ENCODE measurements around the gene UMODL1.

The UMODL1 gene

GRCh38 chr21:42107177-42107880 lies 36.2 kb downstream of the UMODL1 start:
- H3K36me3 Mint-ChIP-seq (ENCODE audit: low read depth), result no peaks in the 10 kb centered on the region
- no peak for DNase-seq
- H3K4me1 Mint-ChIP-seq, result peaks cover 40% of the 10 kb centered on the region
- H3K27ac Mint-ChIP-seq, result no peak overlapping the region
- no peak for TF ChIP-seq CTCF (IDR thresholded peaks at IDR 0.05)
- H3K9me3 Mint-ChIP-seq, result no peaks in the 10 kb centered on the region
- H3K27me3 Mint-ChIP-seq (ENCODE audit: low read depth, poor library complexity), result peaks cover 13% of the 10 kb centered on the region
- H3K4me3 Mint-ChIP-seq, result no peak overlapping the region

GRCh38 chr21:42107881-42108553 lies 36.9 kb downstream of the UMODL1 start:
- peaks cover 36% of the 10 kb centered on the region for H3K4me1 Mint-ChIP-seq
- no peaks in the 10 kb centered on the region for H3K9me3 Mint-ChIP-seq
- peaks cover 17% of the 10 kb centered on the region for H3K27me3 Mint-ChIP-seq (ENCODE audit: low read depth, poor library complexity)
- H3K36me3 Mint-ChIP-seq (ENCODE audit: low read depth), result no peaks in the 10 kb centered on the region
- H3K27ac Mint-ChIP-seq, result no peak overlapping the region
- TF ChIP-seq CTCF (IDR thresholded peaks at IDR 0.05), result peak; percentile 69
- H3K4me3 Mint-ChIP-seq, result no peak overlapping the region
- DNase-seq, result peak; percentile 66

- H3K36me3 Mint-ChIP-seq (ENCODE audit: low read depth), result no peaks in the 10 kb centered on the region
- H3K4me1 Mint-ChIP-seq, result peaks cover 31% of the 10 kb centered on the region
- no peaks in the 10 kb centered on the region for H3K9me3 Mint-ChIP-seq
- no peak overlapping the region for H3K4me3 Mint-ChIP-seq
- TF ChIP-seq CTCF (IDR thresholded peaks at IDR 0.05), result no peak
- peaks cover 23% of the 10 kb centered on the region for H3K27me3 Mint-ChIP-seq (ENCODE audit: low read depth, poor library complexity)
- no peak overlapping the region for H3K27ac Mint-ChIP-seq
- no peak for DNase-seq
These were observed 37.6 kb downstream of the UMODL1 start for GRCh38 chr21:42108554-42109340.

GRCh38 chr21:42109473-42109872 lies 38.4 kb downstream of the UMODL1 start:
- Mint-ChIP-seq H3K4me3 (no peak overlapping the region), H3K4me1 (peaks cover 27% of the 10 kb centered on the region), H3K27me3 (ENCODE audit: low read depth, poor library complexity) (peaks cover 27% of the 10 kb centered on the region), H3K36me3 (ENCODE audit: low read depth) (no peaks in the 10 kb centered on the region), H3K9me3 (no peaks in the 10 kb centered on the region), H3K27ac (no peak overlapping the region)
- TF ChIP-seq CTCF (IDR thresholded peaks at IDR 0.05), result no peak
- DNase-seq, result no peak

- Mint-ChIP-seq H3K27ac (no peak overlapping the region), H3K36me3 (ENCODE audit: low read depth) (no peaks in the 10 kb centered on the region), H3K27me3 (ENCODE audit: low read depth, poor library complexity) (peaks cover 30% of the 10 kb centered on the region), H3K4me3 (no peak overlapping the region), H3K9me3 (no peaks in the 10 kb centered on the region), H3K4me1 (peaks cover 27% of the 10 kb centered on the region)
- no peak for DNase-seq
- TF ChIP-seq CTCF (IDR thresholded peaks at IDR 0.05), result no peak
These were observed 38.9 kb downstream of the UMODL1 start for GRCh38 chr21:42109873-42110525.
